ENCODE results near the gene TNFAIP3.
A peak's percentile ranks its signal among the peaks of the same experiment; 100 is the strongest.

Gene TNFAIP3

GRCh38 chr6:137879885-137880745 lies 13.1 kb downstream of the TNFAIP3 start:
- Histone ChIP-seq H3K27me3 (replicated peaks in 2 of 5; ENCODE audit: control insufficient read depth in 4 of 5, insufficient read depth in 5 of 5, low read length in 4 of 5) (no peaks in the 10 kb centered on the region), H3K27ac (ENCODE audit: insufficient read depth in 1 of 2, low read depth in 1 of 2, low read length in 2 of 2, poor library complexity in 1 of 2, severe bottlenecking in 2 of 2) (no peak overlapping the region), H3K9me3 (ENCODE audit: control extremely low read depth in 1 of 5, control insufficient read depth in 4 of 5, insufficient read depth in 2 of 5, low read depth in 1 of 5, low read length in 4 of 5) (no peaks in the 10 kb centered on the region), H3K4me3 (ENCODE audit: control insufficient read depth in 1 of 7, extremely low read depth in 1 of 7, insufficient read depth in 4 of 7, low read depth in 2 of 7, low read length in 6 of 7) (no peak overlapping the region), H3K4me1 (ENCODE audit: control extremely low read depth in 1 of 4, control insufficient read depth in 4 of 4, insufficient read depth in 4 of 4, low read length in 3 of 4) (peaks cover 0 to 25% (median 18%) of the 10 kb centered on the region in 4 experiments), H3K36me3 (ENCODE audit: control insufficient read depth in 4 of 4, insufficient read depth in 4 of 4, low read length in 3 of 4) (peaks cover 42 to 73% (median 64%) of the 10 kb centered on the region in 4 experiments)
- 97% methylated on average over 13 of the region's 13 CpGs for WGBS (ENCODE audit: insufficient coverage)
- ChIA-PET POLR2A (interaction anchor here (1.1 kb wide), 1 partner anchor 13 kb away, joined by 3 read pairs; the partner anchor contains the start of gene TNFAIP3), CTCF (interaction anchor here (1.0 to 9.8 kb wide), 4 partner anchors 10 to 80 kb away, joined by 3 to 67 read pairs (median 12); partner anchors contain the start of gene TNFAIP3)
- DNase-seq, result no peak

- WGBS (ENCODE audit: insufficient coverage), result 95% methylated on average over 21 of the region's 21 CpGs
- no peaks in the 10 kb centered on the region for H3K27me3 ChIP-seq (replicated peaks in 2 of 5; ENCODE audit: control insufficient read depth in 4 of 5, insufficient read depth in 5 of 5, low read length in 4 of 5)
- peaks cover 36 to 64% (median 57%) of the 10 kb centered on the region in 4 experiments for H3K36me3 ChIP-seq (ENCODE audit: control insufficient read depth in 4 of 4, insufficient read depth in 4 of 4, low read length in 3 of 4)
- no peak overlapping the region for H3K27ac ChIP-seq (ENCODE audit: insufficient read depth in 1 of 2, low read depth in 1 of 2, low read length in 2 of 2, poor library complexity in 1 of 2, severe bottlenecking in 2 of 2)
- H3K9me3 ChIP-seq (ENCODE audit: control extremely low read depth in 1 of 5, control insufficient read depth in 4 of 5, insufficient read depth in 2 of 5, low read depth in 1 of 5, low read length in 4 of 5), result no peaks in the 10 kb centered on the region
- H3K4me3 ChIP-seq (ENCODE audit: control insufficient read depth in 1 of 7, extremely low read depth in 1 of 7, insufficient read depth in 4 of 7, low read depth in 2 of 7, low read length in 6 of 7), result no peak overlapping the region
- DNase-seq, result peak in 1 of 3 donors; percentile 44
- ChIA-PET CTCF (interaction anchor here (0.8 to 9.8 kb wide), 11 partner anchors 10 to 176 kb away, joined by 3 to 67 read pairs (median 4); partner anchors contain the start of gene TNFAIP3), POLR2A (interaction anchor here (1.0 to 1.1 kb wide), 2 partner anchors 14 to 65 kb away, joined by 3 read pairs; partner anchors contain the start of gene TNFAIP3)
- H3K4me1 ChIP-seq (ENCODE audit: control extremely low read depth in 1 of 4, control insufficient read depth in 4 of 4, insufficient read depth in 4 of 4, low read length in 3 of 4), result peaks cover 0 to 25% (median 18%) of the 10 kb centered on the region in 4 experiments
Observed at GRCh38 chr6:137880746-137881521, 13.9 kb downstream of the TNFAIP3 start.

- Histone ChIP-seq H3K27ac (ENCODE audit: insufficient read depth in 1 of 2, low read depth in 1 of 2, low read length in 2 of 2, poor library complexity in 1 of 2, severe bottlenecking in 2 of 2) (peak overlapping the region in 1 of 2 experiments; percentile 53), H3K4me1 (ENCODE audit: control extremely low read depth in 1 of 4, control insufficient read depth in 4 of 4, insufficient read depth in 4 of 4, low read length in 3 of 4) (peaks cover 0 to 25% (median 18%) of the 10 kb centered on the region in 4 experiments), H3K9me3 (ENCODE audit: control extremely low read depth in 1 of 5, control insufficient read depth in 4 of 5, insufficient read depth in 2 of 5, low read depth in 1 of 5, low read length in 4 of 5) (no peaks in the 10 kb centered on the region), H3K27me3 (replicated peaks in 2 of 5; ENCODE audit: control insufficient read depth in 4 of 5, insufficient read depth in 5 of 5, low read length in 4 of 5) (no peaks in the 10 kb centered on the region), H3K36me3 (ENCODE audit: control insufficient read depth in 4 of 4, insufficient read depth in 4 of 4, low read length in 3 of 4) (peaks cover 33 to 59% (median 53%) of the 10 kb centered on the region in 4 experiments), H3K4me3 (ENCODE audit: control insufficient read depth in 1 of 7, extremely low read depth in 1 of 7, insufficient read depth in 4 of 7, low read depth in 2 of 7, low read length in 6 of 7) (no peak overlapping the region)
- no peak for DNase-seq
- POLR2A ChIA-PET, result interaction anchor here (1.0 to 1.1 kb wide), 2 partner anchors 15 to 65 kb away, joined by 3 read pairs; partner anchors contain the start of gene TNFAIP3
- CTCF ChIA-PET, result interaction anchor here (0.8 to 9.8 kb wide), 12 partner anchors 9 to 177 kb away, joined by 3 to 67 read pairs (median 4); partner anchors contain the start of gene TNFAIP3
- 98% methylated on average over 9 of the region's 9 CpGs for WGBS (ENCODE audit: insufficient coverage)
Observed at GRCh38 chr6:137881522-137881886, 14.4 kb downstream of the TNFAIP3 start.

GRCh38 chr6:137882225-137882961 lies 15.3 kb downstream of the TNFAIP3 start:
- DNase-seq, result peak in 2 of 3 donors; percentile 80 to 82
- POLR2A ChIA-PET, result interaction anchor here (0.6 to 2.1 kb wide), 3 partner anchors 15 to 64 kb away, joined by 3 to 8 read pairs (median 6); partner anchors contain the start of gene TNFAIP3
- H3K4me1 ChIP-seq (ENCODE audit: control extremely low read depth in 1 of 4, control insufficient read depth in 4 of 4, insufficient read depth in 4 of 4, low read length in 3 of 4), result peaks cover 0 to 25% (median 18%) of the 10 kb centered on the region in 4 experiments
- CTCF ChIA-PET, result interaction anchor here (1.0 to 9.8 kb wide), 9 partner anchors 9 to 178 kb away, joined by 3 to 67 read pairs (median 4); partner anchors contain the start of gene TNFAIP3
- peaks cover 25 to 50% (median 44%) of the 10 kb centered on the region in 4 experiments for H3K36me3 ChIP-seq (ENCODE audit: control insufficient read depth in 4 of 4, insufficient read depth in 4 of 4, low read length in 3 of 4)
- no peak overlapping the region for H3K4me3 ChIP-seq (ENCODE audit: control insufficient read depth in 1 of 7, extremely low read depth in 1 of 7, insufficient read depth in 4 of 7, low read depth in 2 of 7, low read length in 6 of 7)
- no peaks in the 10 kb centered on the region for H3K27me3 ChIP-seq (replicated peaks in 2 of 5; ENCODE audit: control insufficient read depth in 4 of 5, insufficient read depth in 5 of 5, low read length in 4 of 5)
- no CpG with 5 or more reads among the region's 2 CpGs for WGBS (ENCODE audit: insufficient coverage)
- peak overlapping the region in 1 of 2 experiments; percentile 53 for H3K27ac ChIP-seq (ENCODE audit: insufficient read depth in 1 of 2, low read depth in 1 of 2, low read length in 2 of 2, poor library complexity in 1 of 2, severe bottlenecking in 2 of 2)
- H3K9me3 ChIP-seq (ENCODE audit: control extremely low read depth in 1 of 5, control insufficient read depth in 4 of 5, insufficient read depth in 2 of 5, low read depth in 1 of 5, low read length in 4 of 5), result no peaks in the 10 kb centered on the region

- peak in 2 of 3 donors; percentile 36 to 43 for DNase-seq
- Histone ChIP-seq H3K4me3 (ENCODE audit: control insufficient read depth in 1 of 7, extremely low read depth in 1 of 7, insufficient read depth in 4 of 7, low read depth in 2 of 7, low read length in 6 of 7) (peak overlapping the region in 1 of 7 experiments; percentile 25), H3K27me3 (replicated peaks in 2 of 5; ENCODE audit: control insufficient read depth in 4 of 5, insufficient read depth in 5 of 5, low read length in 4 of 5) (no peaks in the 10 kb centered on the region), H3K27ac (ENCODE audit: insufficient read depth in 1 of 2, low read depth in 1 of 2, low read length in 2 of 2, poor library complexity in 1 of 2, severe bottlenecking in 2 of 2) (peak overlapping the region; percentile 20 to 46), H3K36me3 (ENCODE audit: control insufficient read depth in 4 of 4, insufficient read depth in 4 of 4, low read length in 3 of 4) (peaks cover 17 to 38% (median 33%) of the 10 kb centered on the region in 4 experiments), H3K9me3 (ENCODE audit: control extremely low read depth in 1 of 5, control insufficient read depth in 4 of 5, insufficient read depth in 2 of 5, low read depth in 1 of 5, low read length in 4 of 5) (no peaks in the 10 kb centered on the region), H3K4me1 (ENCODE audit: control extremely low read depth in 1 of 4, control insufficient read depth in 4 of 4, insufficient read depth in 4 of 4, low read length in 3 of 4) (peaks cover 0 to 25% (median 18%) of the 10 kb centered on the region in 4 experiments)
- WGBS (ENCODE audit: insufficient coverage), result 59% methylated on average over 3 of the region's 7 CpGs
- CTCF ChIA-PET, result interaction anchor here (0.6 to 9.8 kb wide), 6 partner anchors 10 to 177 kb away, joined by 3 to 67 read pairs (median 4); partner anchors contain the start of gene TNFAIP3
- POLR2A ChIA-PET, result interaction anchor here (0.5 to 2.1 kb wide), 3 partner anchors 14 to 43 kb away, joined by 3 to 8 read pairs (median 6); partner anchors contain the start of gene TNFAIP3
Observed at GRCh38 chr6:137883400-137884148, 16.5 kb downstream of the TNFAIP3 start.

Data from common myeloid progenitor, CD34-positive (primary cell).